HL-60 (cell line): ENCODE measurements around the gene H1-8.

Experiments
- GABPA ChIP-seq: IDR thresholded peaks from 2 replicates; pipeline ENCODE4 v1.6.1; 2012; ENCODE audit warnings: low read depth
- POLR2AphosphoS5 ChIP-seq: IDR thresholded peaks from 2 replicates; pipeline ENCODE4 v1.6.1; 2012; ENCODE audit warnings: low read depth
- TF ChIP-seq, protein P1 (sequence below): IDR thresholded peaks from one replicate; pipeline ENCODE4 v1.5.1; 2011; ENCODE audit warnings: low read length, control low read depth, inconsistent platforms; ENCODE audit not compliant: insufficient read depth
- TF ChIP-seq, protein P2 (sequence below): IDR thresholded peaks from 2 replicates; pipeline ENCODE4 v1.6.1; 2012; ENCODE audit warnings: low read depth; ENCODE audit not compliant: insufficient replicate concordance

GRCh38 chr3:129534428-129535027 is 8.4 kb upstream of the H1-8 start:
- TF ChIP-seq, protein P1, sequence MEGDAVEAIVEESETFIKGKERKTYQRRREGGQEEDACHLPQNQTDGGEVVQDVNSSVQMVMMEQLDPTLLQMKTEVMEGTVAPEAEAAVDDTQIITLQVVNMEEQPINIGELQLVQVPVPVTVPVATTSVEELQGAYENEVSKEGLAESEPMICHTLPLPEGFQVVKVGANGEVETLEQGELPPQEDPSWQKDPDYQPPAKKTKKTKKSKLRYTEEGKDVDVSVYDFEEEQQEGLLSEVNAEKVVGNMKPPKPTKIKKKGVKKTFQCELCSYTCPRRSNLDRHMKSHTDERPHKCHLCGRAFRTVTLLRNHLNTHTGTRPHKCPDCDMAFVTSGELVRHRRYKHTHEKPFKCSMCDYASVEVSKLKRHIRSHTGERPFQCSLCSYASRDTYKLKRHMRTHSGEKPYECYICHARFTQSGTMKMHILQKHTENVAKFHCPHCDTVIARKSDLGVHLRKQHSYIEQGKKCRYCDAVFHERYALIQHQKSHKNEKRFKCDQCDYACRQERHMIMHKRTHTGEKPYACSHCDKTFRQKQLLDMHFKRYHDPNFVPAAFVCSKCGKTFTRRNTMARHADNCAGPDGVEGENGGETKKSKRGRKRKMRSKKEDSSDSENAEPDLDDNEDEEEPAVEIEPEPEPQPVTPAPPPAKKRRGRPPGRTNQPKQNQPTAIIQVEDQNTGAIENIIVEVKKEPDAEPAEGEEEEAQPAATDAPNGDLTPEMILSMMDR = no peak
- TF ChIP-seq POLR2AphosphoS5 (no peak), GABPA (no peak)
- TF ChIP-seq, protein P2, sequence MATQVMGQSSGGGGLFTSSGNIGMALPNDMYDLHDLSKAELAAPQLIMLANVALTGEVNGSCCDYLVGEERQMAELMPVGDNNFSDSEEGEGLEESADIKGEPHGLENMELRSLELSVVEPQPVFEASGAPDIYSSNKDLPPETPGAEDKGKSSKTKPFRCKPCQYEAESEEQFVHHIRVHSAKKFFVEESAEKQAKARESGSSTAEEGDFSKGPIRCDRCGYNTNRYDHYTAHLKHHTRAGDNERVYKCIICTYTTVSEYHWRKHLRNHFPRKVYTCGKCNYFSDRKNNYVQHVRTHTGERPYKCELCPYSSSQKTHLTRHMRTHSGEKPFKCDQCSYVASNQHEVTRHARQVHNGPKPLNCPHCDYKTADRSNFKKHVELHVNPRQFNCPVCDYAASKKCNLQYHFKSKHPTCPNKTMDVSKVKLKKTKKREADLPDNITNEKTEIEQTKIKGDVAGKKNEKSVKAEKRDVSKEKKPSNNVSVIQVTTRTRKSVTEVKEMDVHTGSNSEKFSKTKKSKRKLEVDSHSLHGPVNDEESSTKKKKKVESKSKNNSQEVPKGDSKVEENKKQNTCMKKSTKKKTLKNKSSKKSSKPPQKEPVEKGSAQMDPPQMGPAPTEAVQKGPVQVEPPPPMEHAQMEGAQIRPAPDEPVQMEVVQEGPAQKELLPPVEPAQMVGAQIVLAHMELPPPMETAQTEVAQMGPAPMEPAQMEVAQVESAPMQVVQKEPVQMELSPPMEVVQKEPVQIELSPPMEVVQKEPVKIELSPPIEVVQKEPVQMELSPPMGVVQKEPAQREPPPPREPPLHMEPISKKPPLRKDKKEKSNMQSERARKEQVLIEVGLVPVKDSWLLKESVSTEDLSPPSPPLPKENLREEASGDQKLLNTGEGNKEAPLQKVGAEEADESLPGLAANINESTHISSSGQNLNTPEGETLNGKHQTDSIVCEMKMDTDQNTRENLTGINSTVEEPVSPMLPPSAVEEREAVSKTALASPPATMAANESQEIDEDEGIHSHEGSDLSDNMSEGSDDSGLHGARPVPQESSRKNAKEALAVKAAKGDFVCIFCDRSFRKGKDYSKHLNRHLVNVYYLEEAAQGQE = no peak
